GM12878 (cell line): Measurements from ENCODE around the gene LPCAT3. TPM values are rescaled to one million over a fixed set of nuclear protein-coding genes. Genes with fewer than 3 reads are reported as not detected.

ENCODE experiments used
- BACH1 ChIP-seq: fragments of 450-650 bp; IDR thresholded peaks from 2 replicates; pipeline ENCODE4 v1.6.1; 2017; ENCODE audit warnings: mild to moderate bottlenecking, borderline replicate concordance
- BHLHE40 ChIP-seq, 2 experiments: fragments of 450-650 bp in 1 of 2; IDR thresholded peaks; 2 replicates each; pipeline ENCODE4 v1.6.1; 2011 to 2017; ENCODE audit warnings: low read depth in 2 of 2, borderline replicate concordance in 1 of 2, improper control_type of control experiment in 1 of 2, low read length in 1 of 2, mild to moderate bottlenecking in 1 of 2
- BMI1 ChIP-seq: fragments of 450-650 bp; IDR thresholded peaks from 2 replicates; pipeline ENCODE4 v1.6.1; 2016; ENCODE audit warnings: mild to moderate bottlenecking, moderate library complexity, borderline replicate concordance
- CHD1 ChIP-seq: IDR thresholded peaks from 2 replicates; pipeline ENCODE4 v1.6.1; 2012; ENCODE audit warnings: low read depth, low read length, improper control_type of control experiment
- CHD2 ChIP-seq: IDR thresholded peaks from 2 replicates; pipeline ENCODE4 v1.6.1; 2011; ENCODE audit warnings: low read depth, low read length, improper control_type of control experiment, borderline replicate concordance
- EP300 ChIP-seq, 2 experiments: fragments of 150-350 bp in 1 of 2; IDR thresholded peaks; 2 replicates each; pipeline ENCODE4 v1.6.1; 2011 to 2012; ENCODE audit warnings: low read depth in 2 of 2, low read length in 2 of 2, borderline replicate concordance in 1 of 2, improper control_type of control experiment in 1 of 2, inconsistent platforms in 1 of 2; ENCODE audit not compliant: control insufficient read depth in 1 of 2
- FOXM1 ChIP-seq: IDR thresholded peaks from 2 replicates; pipeline ENCODE4 v1.6.1; 2012; ENCODE audit warnings: low read depth, mild to moderate bottlenecking, inconsistent platforms, low read length, moderate library complexity
- GATAD2B ChIP-seq: fragments of 450-650 bp; conservative IDR thresholded peaks from 2 replicates; pipeline ENCODE4 v1.6.1; 2017; ENCODE audit warnings: low read depth, mild to moderate bottlenecking, moderate library complexity
- JUNB ChIP-seq: IDR thresholded peaks from 2 replicates; pipeline ENCODE4 v1.6.1; 2016; ENCODE audit warnings: antibody characterized with exemption, mild to moderate bottlenecking
- MEF2A ChIP-seq: IDR thresholded peaks from 2 replicates; pipeline ENCODE4 v1.6.1; 2011; ENCODE audit warnings: low read depth, mild to moderate bottlenecking, low read length, moderate library complexity; ENCODE audit not compliant: insufficient read depth
- MEF2B ChIP-seq: fragments of 450-650 bp; IDR thresholded peaks from 2 replicates; pipeline ENCODE4 v1.6.1; 2018; ENCODE audit warnings: mild to moderate bottlenecking, moderate library complexity; ENCODE audit not compliant: partially characterized antibody, poor library complexity, severe bottlenecking
- NFYB ChIP-seq: IDR thresholded peaks from 2 replicates; pipeline ENCODE4 v1.6.1; 2011; ENCODE audit warnings: low read depth, mild to moderate bottlenecking, low read length, improper control_type of control experiment, moderate library complexity; ENCODE audit not compliant: insufficient read depth
- RFX5 ChIP-seq: IDR thresholded peaks from 2 replicates; pipeline ENCODE4 v1.6.1; 2011; ENCODE audit warnings: low read depth, low read length, improper control_type of control experiment
- SMC3 ChIP-seq: IDR thresholded peaks from 2 replicates; pipeline ENCODE4 v1.6.1; 2011; ENCODE audit warnings: low read length, improper control_type of control experiment, borderline replicate concordance
- TBL1XR1 ChIP-seq: IDR thresholded peaks from 2 replicates; pipeline ENCODE4 v1.6.1; 2012; ENCODE audit warnings: low read depth, low read length, improper control_type of control experiment
- TCF7 ChIP-seq: IDR thresholded peaks from 2 replicates; pipeline ENCODE4 v1.6.1; 2014; ENCODE audit warnings: antibody characterized with exemption, borderline replicate concordance
- WRNIP1 ChIP-seq: IDR thresholded peaks from 2 replicates; pipeline ENCODE4 v1.6.1; 2011; ENCODE audit warnings: low read depth, low read length, improper control_type of control experiment, borderline replicate concordance
- ZNF207 ChIP-seq: fragments of 450-650 bp; IDR thresholded peaks from 2 replicates; pipeline ENCODE4 v1.6.1; 2014; ENCODE audit warnings: antibody characterized with exemption, mild to moderate bottlenecking, borderline replicate concordance
- ZSCAN29 ChIP-seq: fragments of 450-650 bp; IDR thresholded peaks from 2 replicates; pipeline ENCODE4 v1.6.1; 2017; ENCODE audit warnings: mild to moderate bottlenecking, moderate library complexity
- polyA plus RNA-seq, 11 experiments: library from polyadenylated mRNA; depleted of rRNA in 4 of 11; unstranded in 6 of 11; stranded (reverse) in 5 of 11; fragments of >200 nt; fragmentation: Nextera tagmentation in 4 of 11; fragmentation: Illumina TruSeq in 1 of 11; extraction: Ambion mirVana in 4 of 11; extraction: Trizol in 1 of 11; gene quantifications; 1 replicate in 1 of 11; 2 replicates in 10 of 11; pipeline versions ENCODE4 v1.2.1 to v1.2.3, GENCODE V29; 2011 to 2016; ENCODE audit warnings: inconsistent platforms in 2 of 11, missing spikeins in 2 of 11, low read depth in 1 of 11
- total RNA-seq, 4 experiments: library from RNA; depleted of rRNA in 3 of 4; stranded (reverse); fragments of >200 nt in 3 of 4; fragmentation: Illumina TruSeq in 1 of 4; extraction: Trizol in 1 of 4; gene quantifications; 2 replicates each; pipeline versions ENCODE4 v1.2.1 to v1.2.3, GENCODE V29; 2013 to 2021
- TF ChIP-seq, protein P1 (sequence below): fragments of 450-650 bp; formaldehyde crosslinking; IDR thresholded peaks from 2 replicates; pipeline ENCODE4 v1.5.0; 2022; ENCODE audit warnings: mild to moderate bottlenecking, missing genetic modification characterization
- TF ChIP-seq, protein P2 (sequence below): fragments of 450-650 bp; IDR thresholded peaks from 2 replicates; pipeline ENCODE4 v1.6.1; 2017; ENCODE audit warnings: mild to moderate bottlenecking
- TF ChIP-seq, protein P3 (sequence below): fragments of 450-650 bp; IDR thresholded peaks from 2 replicates; pipeline ENCODE4 v1.6.1; 2014; ENCODE audit warnings: mild to moderate bottlenecking

Gene LPCAT3
- total and polyA plus RNA-seq, 10 of the 15 experiments (the other 5 are each of a cell fraction or from before 2014, with no cell fraction given), result 2.6 to 48.3 (median 23.0) TPM

DNA sequence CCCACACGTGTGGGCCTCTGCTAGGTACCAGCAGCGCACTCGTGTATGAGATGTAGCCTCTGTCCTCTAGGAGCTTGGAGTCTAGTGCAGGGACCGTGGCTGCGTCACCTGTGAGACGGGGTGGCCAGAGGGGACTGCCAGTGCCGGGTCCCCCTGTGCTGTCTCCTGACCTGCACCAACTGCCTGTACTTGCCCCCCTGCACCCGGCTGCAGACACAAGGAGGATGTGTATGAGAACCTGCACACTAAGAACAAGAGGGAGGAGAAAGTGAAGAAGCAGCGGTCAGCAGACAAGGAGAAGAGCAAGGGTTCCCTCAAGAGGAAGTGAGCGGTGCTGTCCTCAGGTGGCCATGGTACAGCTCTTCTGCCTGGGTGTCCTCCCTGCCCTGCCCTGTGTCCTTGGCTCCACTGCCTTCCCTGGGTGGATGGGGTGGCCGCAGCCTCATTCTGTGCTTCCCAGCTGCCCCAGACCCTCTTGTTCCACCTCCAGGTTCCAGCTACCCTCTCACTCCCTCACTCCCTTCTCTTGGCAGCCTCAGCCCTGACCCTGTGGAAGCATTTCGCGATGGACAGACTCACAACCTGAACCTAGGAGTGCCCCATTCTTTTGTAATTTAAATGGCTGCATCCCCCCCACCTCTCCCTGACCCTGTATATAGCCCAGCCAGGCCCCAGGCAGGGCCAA, 57.5 kb downstream of the LPCAT3 start (continued):
- TF ChIP-seq, protein P1, sequence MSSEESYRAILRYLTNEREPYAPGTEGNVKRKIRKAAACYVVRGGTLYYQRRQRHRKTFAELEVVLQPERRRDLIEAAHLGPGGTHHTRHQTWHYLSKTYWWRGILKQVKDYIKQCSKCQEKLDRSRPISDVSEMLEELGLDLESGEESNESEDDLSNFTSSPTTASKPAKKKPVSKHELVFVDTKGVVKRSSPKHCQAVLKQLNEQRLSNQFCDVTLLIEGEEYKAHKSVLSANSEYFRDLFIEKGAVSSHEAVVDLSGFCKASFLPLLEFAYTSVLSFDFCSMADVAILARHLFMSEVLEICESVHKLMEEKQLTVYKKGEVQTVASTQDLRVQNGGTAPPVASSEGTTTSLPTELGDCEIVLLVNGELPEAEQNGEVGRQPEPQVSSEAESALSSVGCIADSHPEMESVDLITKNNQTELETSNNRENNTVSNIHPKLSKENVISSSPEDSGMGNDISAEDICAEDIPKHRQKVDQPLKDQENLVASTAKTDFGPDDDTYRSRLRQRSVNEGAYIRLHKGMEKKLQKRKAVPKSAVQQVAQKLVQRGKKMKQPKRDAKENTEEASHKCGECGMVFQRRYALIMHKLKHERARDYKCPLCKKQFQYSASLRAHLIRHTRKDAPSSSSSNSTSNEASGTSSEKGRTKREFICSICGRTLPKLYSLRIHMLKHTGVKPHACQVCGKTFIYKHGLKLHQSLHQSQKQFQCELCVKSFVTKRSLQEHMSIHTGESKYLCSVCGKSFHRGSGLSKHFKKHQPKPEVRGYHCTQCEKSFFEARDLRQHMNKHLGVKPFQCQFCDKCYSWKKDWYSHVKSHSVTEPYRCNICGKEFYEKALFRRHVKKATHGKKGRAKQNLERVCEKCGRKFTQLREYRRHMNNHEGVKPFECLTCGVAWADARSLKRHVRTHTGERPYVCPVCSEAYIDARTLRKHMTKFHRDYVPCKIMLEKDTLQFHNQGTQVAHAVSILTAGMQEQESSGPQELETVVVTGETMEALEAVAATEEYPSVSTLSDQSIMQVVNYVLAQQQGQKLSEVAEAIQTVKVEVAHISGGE (CRISPR knock-in tag), result no peak
- TF ChIP-seq NFYB, result no peak
- no peak for TF ChIP-seq BMI1
- TF ChIP-seq TBL1XR1, result 0 out of 2 replicates have a peak, but pooled peaks have one; percentile 22
- TF ChIP-seq, protein P2, sequence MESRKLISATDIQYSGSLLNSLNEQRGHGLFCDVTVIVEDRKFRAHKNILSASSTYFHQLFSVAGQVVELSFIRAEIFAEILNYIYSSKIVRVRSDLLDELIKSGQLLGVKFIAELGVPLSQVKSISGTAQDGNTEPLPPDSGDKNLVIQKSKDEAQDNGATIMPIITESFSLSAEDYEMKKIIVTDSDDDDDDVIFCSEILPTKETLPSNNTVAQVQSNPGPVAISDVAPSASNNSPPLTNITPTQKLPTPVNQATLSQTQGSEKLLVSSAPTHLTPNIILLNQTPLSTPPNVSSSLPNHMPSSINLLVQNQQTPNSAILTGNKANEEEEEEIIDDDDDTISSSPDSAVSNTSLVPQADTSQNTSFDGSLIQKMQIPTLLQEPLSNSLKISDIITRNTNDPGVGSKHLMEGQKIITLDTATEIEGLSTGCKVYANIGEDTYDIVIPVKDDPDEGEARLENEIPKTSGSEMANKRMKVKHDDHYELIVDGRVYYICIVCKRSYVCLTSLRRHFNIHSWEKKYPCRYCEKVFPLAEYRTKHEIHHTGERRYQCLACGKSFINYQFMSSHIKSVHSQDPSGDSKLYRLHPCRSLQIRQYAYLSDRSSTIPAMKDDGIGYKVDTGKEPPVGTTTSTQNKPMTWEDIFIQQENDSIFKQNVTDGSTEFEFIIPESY, result no peak
- TF ChIP-seq CHD1, result no peak
- no peak for TF ChIP-seq FOXM1
- TF ChIP-seq EP300 (IDR thresholded peaks at IDR 0.05; ENCODE audit: borderline replicate concordance in 1 of 2, control insufficient read depth in 1 of 2, low read depth in 2 of 2, low read length in 2 of 2), result 0 out of 4 replicates have a peak, but pooled peaks of 1 of the 2 experiments have one; percentile 23
- peak; percentile 13 for TF ChIP-seq MEF2B
- TF ChIP-seq WRNIP1, result no peak
- TF ChIP-seq TCF7, result no peak
- TF ChIP-seq SMC3, result peak; percentile 64
- TF ChIP-seq BACH1, result no peak
- TF ChIP-seq CHD2, result 0 out of 2 replicates have a peak, but pooled peaks have one; percentile 19
- TF ChIP-seq, protein P3, sequence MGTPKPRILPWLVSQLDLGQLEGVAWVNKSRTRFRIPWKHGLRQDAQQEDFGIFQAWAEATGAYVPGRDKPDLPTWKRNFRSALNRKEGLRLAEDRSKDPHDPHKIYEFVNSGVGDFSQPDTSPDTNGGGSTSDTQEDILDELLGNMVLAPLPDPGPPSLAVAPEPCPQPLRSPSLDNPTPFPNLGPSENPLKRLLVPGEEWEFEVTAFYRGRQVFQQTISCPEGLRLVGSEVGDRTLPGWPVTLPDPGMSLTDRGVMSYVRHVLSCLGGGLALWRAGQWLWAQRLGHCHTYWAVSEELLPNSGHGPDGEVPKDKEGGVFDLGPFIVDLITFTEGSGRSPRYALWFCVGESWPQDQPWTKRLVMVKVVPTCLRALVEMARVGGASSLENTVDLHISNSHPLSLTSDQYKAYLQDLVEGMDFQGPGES, result no peak
- TF ChIP-seq JUNB, result peak; percentile 35; the same call in 1 of the 2 replicates
- no peak for TF ChIP-seq ZSCAN29
- TF ChIP-seq ZNF207, result no peak
- peak; percentile 39 to 46; a peak in 1 of 4 replicates for TF ChIP-seq BHLHE40 (IDR thresholded peaks at IDR 0.05; ENCODE audit: borderline replicate concordance in 1 of 2, low read depth in 2 of 2, low read length in 1 of 2)
- TF ChIP-seq GATAD2B, result no peak
- no peak for TF ChIP-seq MEF2A
- TF ChIP-seq RFX5, result no peak
